ENCODE data around the gene TP73.

Gene TP73

DNA sequence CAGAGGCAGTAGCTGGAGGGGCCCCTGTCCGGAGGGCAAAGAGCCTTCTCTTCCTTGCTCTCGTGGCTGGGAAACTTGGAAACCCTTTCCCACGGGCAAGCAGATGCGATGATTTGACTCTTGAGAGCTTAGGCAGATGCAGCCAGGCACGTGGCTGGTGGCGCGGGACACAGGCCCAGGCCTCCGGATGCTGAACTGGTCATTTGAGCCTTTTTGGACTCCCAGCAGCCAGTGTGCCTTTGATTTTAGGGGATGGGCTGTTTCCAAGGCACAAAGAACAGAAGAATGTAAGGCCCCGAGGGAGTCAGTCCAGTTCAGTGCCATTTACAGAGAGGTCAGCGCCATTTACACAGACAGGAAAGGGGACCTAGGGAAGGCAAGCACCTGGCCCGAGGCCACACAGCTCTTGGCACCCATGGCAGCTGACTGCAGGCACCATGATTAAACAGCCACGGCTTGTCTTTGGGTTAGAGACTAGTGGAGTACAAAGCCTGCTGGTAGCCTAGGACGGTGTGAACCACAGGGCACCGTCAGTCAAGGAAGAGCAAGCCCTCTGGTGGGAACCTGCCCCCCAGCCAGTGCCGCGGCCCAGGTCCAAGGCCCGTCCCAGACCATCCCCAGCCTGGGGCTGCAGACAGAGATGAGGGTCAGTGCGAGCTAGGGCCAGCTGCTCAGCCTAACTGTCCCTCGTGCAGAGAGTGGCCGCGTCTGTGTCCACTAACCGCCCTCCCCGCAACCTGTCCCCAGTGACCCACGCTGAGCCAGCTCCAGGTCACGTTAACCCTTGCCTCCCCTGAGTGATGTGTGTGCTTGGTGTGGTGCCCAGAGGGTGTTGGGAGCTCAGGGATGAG, 79.5 kb downstream of the TP73 start:
- DNase-seq: no peak

DNA sequence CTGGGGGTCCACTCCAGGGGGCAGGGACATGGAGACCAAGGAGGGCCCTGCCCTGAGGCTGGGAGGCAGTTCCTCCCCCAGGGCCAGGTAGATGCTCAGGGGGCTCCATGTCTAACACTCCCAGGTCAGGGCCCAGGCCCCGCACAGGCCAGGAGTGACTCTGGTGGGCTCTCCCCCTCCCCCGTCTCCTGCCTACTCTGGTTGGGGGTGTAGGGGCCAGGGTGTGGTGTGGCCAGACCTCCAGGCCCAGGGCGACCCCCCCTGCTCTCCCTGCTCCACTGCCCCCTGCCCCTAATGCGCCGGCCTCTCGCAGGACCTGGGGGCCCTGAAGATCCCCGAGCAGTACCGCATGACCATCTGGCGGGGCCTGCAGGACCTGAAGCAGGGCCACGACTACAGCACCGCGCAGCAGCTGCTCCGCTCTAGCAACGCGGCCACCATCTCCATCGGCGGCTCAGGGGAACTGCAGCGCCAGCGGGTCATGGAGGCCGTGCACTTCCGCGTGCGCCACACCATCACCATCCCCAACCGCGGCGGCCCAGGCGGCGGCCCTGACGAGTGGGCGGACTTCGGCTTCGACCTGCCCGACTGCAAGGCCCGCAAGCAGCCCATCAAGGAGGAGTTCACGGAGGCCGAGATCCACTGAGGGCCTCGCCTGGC, 80.2 kb downstream of the TP73 start:
- DNase-seq: no peak

DNA sequence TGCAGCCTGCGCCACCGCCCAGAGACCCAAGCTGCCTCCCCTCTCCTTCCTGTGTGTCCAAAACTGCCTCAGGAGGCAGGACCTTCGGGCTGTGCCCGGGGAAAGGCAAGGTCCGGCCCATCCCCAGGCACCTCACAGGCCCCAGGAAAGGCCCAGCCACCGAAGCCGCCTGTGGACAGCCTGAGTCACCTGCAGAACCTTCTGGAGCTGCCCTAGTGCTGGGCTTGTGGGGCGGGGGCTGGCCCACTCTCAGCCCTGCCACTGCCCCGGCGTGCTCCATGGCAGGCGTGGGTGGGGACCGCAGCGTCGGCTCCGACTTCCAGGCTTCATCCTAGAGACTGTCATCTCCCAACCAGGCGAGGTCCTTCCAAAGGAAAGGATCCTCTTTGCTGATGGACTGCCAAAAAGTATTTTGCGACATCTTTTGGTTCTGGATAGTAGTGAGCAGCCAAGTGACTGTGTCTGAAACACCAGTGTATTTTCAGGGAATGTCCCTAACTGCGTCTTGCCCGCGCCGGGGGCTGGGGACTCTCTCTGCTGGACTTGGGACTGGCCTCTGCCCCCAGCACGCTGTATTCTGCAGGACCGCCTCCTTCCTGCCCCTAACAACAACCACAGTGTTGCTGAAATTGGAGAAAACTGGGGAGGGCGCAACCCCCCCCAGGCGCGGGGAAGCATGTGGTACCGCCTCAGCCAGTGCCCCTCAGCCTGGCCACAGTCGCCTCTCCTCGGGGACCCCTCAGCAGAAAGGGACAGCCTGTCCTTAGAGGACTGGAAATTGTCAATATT, 81.0 kb downstream of the TP73 start:
- no peak for DNase-seq

DNA sequence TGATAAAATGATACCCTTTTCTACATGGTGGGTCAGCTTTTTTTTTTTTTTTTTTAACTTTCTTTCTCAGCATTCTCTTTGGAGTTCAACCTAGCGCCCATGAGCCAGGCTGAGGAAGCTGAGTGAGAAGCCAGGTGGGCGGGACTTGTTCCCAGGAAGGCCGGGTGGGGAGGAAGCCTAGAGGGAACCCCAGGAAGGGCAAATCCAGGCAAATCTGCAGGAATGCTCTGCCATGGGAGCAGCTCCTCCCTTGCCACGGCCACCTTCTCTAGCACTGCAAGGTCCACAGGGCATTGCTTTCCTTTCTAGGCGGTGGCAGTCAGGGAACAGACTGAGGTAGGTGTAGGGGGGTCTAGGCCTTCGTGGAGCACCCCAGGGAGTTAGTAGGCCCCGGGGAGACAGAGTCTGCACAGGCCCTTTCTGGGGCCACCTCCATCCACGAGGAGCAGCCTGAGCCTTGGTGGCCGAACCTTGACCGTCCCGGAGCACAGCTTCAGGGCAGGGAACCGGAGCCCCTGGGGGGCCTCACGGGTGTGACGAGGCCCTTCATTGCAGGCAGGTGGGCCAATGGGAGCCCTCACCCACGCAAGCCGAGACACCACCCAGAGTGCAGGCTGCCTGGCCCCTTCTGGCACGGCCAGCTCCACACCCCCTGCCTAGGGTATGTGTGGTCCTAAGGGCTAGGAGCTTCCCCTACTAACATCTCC, 81.7 kb downstream of the TP73 start:
- DNase-seq: no peak

DNA sequence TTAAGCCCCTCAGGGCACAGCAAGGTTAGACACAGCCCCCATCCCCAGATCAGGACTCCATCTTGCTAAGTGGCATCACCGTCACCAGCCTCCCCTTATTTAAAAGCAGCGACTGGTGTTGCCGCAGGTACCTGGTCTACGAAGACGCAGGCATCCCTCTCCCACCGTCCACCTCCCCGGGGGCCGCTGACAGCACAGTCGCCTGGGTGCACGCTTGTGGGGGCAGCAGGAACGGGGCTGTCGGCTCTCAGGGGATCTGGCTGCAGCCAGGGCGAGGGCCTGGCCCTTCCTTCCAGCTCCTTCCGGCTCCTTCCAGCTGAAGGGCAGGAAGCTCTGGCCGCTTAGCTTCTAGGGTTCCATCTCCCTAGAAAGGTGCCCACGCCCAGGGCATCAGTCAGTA, 82.3 kb downstream of the TP73 start:
- DNase-seq: no peak

GRCh38 chr1:3735027-3735681, 82.8 kb downstream of the TP73 start:
- DNase-seq: no peak

DNA sequence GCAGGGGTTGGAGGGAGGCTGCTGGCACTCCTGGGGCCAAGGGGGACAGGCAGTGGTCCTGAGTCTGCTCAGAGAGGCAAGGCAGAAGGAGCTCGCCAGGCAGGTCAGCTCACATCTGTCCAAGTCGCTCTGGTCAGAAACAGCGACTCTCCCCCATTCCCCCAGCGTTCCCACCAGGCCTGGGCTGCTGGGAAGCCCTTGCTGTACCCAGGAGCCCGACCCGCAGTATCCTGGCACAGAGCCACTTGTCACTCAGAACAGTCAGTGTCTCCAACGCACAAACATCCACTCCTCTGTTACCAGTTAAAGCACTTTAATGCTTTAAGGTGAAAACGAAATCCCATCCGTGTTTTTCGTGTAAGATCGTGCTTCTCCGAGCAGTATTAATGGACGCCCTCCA, 83.4 kb downstream of the TP73 start:
- DNase-seq: no peak

DNA sequence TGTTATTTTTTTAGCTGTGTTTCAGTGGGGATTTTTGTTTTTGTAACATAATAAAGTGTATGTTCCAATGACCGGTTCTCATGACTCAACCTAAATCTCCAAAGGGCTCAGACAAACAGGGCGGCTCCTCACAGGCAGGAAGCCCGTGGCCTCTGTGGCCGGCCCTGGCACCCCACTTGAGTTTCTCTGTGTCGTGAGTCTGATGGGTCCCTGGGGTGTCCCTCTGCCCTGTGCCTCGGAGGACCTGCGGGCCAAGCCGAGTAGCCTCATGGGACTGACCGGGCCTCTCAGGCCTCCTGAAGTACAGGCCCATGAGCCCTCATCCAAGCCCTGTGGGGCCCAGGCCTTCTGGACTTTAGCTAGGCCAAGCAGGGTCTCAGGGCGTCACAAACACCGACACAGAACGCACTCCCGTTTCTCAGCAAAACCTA, 83.8 kb downstream of the TP73 start:
- DNase-seq: no peak

DNA sequence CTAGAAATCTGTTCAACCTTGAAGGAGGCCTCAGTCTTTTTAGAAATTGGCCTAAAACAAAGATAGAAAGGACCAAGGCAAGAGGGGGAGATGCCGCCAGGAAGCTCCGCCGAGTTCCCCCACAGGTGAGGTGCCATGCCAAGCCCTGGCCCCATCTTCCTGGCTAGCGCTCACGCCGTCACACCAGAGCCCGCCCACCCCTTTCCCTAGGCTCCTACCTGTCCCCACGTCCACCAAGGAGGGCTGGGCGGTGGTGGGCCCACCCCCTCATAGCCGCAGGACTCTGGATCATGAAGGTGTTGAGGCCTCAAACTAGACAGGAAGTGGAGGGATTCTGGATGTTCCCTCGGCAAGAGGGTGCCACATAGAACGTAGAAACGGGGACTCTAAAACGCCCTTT, 84.4 kb downstream of the TP73 start:
- DNase-seq: no peak

GRCh38 chr1:3738943-3739342, 86.6 kb downstream of the TP73 start:
- no peak for DNase-seq

GRCh38 chr1:3740042-3740441, 87.7 kb downstream of the TP73 start:
- no peak for DNase-seq

- no peak for DNase-seq
Observed at GRCh38 chr1:3740752-3741151, 88.4 kb downstream of the TP73 start.

GRCh38 chr1:3741566-3742438, 89.5 kb downstream of the TP73 start:
- no peak for DNase-seq

DNA sequence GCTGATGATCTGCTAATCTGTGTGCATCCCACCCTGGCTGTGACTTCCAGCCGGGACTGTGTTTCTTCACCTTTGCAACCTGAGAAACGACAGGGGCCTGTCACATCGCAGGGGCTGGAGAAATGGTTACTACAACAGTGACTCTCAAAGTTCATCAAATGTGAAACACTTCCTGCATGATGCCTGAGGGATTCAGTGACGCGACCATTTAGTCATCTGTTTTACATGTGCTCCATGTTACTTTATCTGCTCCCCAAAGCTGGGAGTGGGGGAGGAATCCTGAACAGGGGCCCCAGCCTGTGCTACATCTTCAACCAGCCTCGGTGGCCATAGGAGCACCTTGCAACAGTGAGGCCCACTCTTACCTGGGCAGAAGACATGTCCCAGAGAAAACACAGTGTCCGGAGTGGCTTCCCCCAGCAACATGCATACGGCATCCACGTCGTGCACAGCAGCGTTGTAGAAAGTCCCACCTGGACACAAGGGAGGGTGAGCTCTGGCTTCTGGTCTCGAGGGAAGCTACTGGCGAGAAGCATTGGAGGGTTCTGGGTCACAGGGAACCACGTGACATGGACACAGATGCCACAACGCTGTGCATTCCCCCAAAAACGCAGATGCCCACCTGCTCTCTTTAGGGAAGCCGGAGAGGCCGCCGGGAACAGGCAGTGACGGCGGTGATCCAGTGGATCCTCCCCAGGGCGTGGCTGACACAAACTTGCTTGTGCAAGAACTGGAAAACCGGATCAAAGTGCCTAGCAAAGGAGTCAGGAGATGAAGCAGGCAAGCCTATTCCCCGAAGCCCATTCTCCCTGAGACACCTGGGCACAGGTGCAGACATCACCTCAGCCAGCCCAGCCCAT, 90.4 kb downstream of the TP73 start:
- no peak for DNase-seq

DNA sequence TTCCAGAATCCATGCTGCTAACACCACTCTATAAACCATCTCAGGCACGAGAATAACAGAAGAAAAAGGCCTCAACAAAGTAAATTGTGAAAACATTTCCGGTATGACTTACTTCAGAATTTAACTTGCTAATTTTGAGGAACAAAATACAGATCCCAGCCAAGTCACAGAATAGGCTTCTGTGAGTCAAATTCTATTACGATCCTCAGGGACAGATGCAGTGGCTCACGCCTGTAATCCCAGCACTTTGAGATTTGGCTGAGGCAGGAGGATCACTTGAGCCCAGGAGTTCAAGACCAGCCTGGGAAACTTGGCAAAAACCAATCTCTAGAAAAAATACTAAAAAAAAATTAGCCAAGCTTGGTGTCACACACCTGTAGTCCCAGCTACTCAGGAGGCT, 91.1 kb downstream of the TP73 start:
- no peak for DNase-seq

DNA sequence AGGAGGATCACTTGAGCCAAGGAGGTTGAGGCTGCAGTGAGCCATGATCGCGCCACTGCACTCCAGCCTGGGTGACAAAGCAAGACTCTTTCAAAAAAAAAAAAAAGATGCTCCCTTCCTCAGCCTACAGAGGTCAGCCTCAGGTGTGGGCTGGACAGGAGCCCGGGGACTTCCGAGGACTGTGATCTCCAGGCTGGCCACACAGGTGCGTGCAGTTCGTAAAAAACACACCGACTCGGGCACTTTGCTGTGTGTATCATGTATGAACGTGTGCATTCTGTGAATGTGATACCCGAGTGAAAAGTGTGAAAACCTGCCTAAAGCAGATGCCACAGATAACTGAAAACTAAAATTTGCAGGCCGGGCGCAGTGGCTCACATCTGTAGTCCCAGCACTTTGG, 91.5 kb downstream of the TP73 start:
- DNase-seq: no peak

- no peak for DNase-seq
Observed at GRCh38 chr1:3744646-3745045, 92.3 kb downstream of the TP73 start.

- no peak for DNase-seq
Observed at GRCh38 chr1:3745071-3745470, 92.8 kb downstream of the TP73 start.

- no peak for DNase-seq
Observed at GRCh38 chr1:3745590-3746381, 93.5 kb downstream of the TP73 start.

- DNase-seq: no peak
Observed at GRCh38 chr1:3746389-3746829, 94.1 kb downstream of the TP73 start.

All from NCI-H1436 treated with DMSO at 0.1 percent for 48 hours (cell line).